ENCODE data around the gene OR4D9. TPM values are rescaled to one million over a fixed set of nuclear protein-coding genes. Genes with fewer than 3 reads are reported as not detected.

The OR4D9 gene
- total RNA-seq = not detected

DNA sequence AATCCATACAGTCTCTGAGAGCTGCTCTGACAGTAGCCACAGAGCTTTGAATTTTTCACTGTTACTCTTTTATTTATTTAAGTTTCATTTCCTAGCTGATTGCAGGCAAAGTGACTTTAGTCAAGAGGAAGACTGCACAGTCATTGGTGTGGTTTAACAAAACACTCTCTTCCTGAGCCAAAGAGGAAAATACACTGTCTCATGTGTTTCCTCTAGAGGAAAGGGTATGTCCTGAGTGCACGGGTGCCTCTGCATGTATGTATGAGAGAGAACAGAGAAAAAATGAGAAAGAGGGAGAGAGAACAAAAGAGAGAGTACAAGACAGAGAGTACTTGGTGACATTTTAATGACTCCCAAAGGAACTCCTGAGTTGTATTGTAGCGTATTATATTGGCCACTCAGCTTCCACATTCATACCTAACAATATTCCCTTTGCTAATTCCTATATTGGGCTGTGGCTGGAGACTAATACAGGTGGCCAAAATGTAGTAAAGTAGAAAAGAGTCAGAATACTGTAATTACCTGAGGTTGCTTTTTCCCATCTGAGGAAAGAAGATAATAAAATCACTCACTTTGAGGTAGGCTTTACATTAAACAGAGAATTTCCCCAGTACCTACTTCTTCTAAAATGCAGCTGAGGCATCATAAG, at the start of gene OR4D9:
TSS of gene OR4D9 (plus strand) at position 599 of the 649 bp plus-strand sequence. CDS start 3,374 bp downstream, outside the sequence.
- no peaks in the 10 kb centered on the region for H3K27me3 ChIP-seq
- H3K4me3 ChIP-seq = no peak within 1 kb of the TSS
- H3K9me3 ChIP-seq = no peaks in the 10 kb centered on the region
- H3K27ac ChIP-seq = peak within 1 kb of the TSS in 3 of 4 donors; percentile 8 to 30 (median 28)
- TF ChIP-seq, protein P1, sequence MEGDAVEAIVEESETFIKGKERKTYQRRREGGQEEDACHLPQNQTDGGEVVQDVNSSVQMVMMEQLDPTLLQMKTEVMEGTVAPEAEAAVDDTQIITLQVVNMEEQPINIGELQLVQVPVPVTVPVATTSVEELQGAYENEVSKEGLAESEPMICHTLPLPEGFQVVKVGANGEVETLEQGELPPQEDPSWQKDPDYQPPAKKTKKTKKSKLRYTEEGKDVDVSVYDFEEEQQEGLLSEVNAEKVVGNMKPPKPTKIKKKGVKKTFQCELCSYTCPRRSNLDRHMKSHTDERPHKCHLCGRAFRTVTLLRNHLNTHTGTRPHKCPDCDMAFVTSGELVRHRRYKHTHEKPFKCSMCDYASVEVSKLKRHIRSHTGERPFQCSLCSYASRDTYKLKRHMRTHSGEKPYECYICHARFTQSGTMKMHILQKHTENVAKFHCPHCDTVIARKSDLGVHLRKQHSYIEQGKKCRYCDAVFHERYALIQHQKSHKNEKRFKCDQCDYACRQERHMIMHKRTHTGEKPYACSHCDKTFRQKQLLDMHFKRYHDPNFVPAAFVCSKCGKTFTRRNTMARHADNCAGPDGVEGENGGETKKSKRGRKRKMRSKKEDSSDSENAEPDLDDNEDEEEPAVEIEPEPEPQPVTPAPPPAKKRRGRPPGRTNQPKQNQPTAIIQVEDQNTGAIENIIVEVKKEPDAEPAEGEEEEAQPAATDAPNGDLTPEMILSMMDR (IDR thresholded peaks at IDR 0.05) = no peak
- no peak for TF ChIP-seq POLR2A (IDR thresholded peaks at IDR 0.05)
- intact Hi-C loops (cut with DNase I) = no loop called here
- WGBS, 2 donors = 17 to 21% methylated on average over 2 of the region's 2 CpGs
- H3K4me1 ChIP-seq = no peaks in the 10 kb centered on the region
- DNase-seq = no peak
- H3K36me3 ChIP-seq = no peaks in the 10 kb centered on the region

DNA sequence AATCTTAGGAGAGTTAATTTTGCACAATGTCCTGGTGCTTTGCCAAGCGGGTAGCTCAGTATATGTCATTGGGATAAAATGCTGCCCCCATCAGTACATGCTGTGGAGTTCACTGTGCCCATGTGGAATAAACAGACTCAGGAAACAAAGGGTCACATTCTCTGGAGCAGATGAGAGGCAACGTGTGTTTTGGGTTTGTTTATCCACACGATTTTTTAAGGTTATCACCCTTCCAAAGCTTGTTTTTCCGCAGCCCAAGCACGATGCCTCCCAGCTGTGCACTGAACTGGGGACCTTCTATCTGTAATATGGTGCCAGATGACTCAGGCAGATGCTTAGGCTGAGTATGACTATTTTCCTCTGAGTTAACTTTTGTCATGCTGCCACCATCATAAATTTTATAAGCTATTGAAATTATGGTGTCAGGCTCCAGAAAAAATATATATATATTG, 48.1 kb upstream of the OR4D9 start:
- no peak overlapping the region for H3K4me3 ChIP-seq
- DNase-seq = no peak
- no peaks in the 10 kb centered on the region for H3K4me1 ChIP-seq
- no peaks in the 10 kb centered on the region for H3K9me3 ChIP-seq
- no peaks in the 10 kb centered on the region for H3K27me3 ChIP-seq
- no peak overlapping the region for H3K27ac ChIP-seq
- no peaks in the 10 kb centered on the region for H3K36me3 ChIP-seq
- 33 to 50% methylated on average over 5 of the region's 5 CpGs for WGBS, 2 donors
- TF ChIP-seq, protein P1 (IDR thresholded peaks at IDR 0.05) = no peak
- no peak for TF ChIP-seq POLR2A (IDR thresholded peaks at IDR 0.05)
- intact Hi-C loops (cut with DNase I) = no loop called here

DNA sequence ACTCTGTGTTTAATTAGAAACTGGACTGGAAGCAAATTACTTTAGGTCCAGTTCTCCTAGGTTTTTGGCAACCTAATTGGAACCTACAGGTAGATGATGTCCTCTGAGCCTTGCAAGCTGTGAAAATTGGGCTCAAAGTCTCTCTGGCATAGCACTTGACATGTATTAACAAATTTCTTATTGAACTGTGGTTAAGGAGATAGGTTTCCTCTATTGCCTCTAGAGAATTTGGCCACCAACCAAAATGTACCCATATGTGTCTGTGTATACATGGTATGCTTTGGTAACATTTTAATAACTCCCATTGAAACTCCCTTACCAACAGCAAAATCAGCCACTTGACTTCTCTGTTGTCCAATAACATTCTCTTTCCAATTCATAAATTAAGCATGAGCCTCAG, 38.3 kb upstream of the OR4D9 start, which contains the start of gene OR4D10:
TSS of gene OR4D10 (plus strand) at position 301 of the 400 bp plus-strand sequence. CDS start 4,115 bp downstream, outside the sequence.
- H3K9me3 ChIP-seq = no peaks in the 10 kb centered on the region
- H3K4me3 ChIP-seq = no peak within 1 kb of the TSS
- TF ChIP-seq POLR2A (IDR thresholded peaks at IDR 0.05) = no peak
- TF ChIP-seq, protein P1 (IDR thresholded peaks at IDR 0.05) = no peak
- H3K27me3 ChIP-seq = no peaks in the 10 kb centered on the region
- intact Hi-C loops (cut with DNase I) = no loop called here
- H3K27ac ChIP-seq = no peak within 1 kb of the TSS
- DNase-seq = no peak
- no peaks in the 10 kb centered on the region for H3K4me1 ChIP-seq
- no peaks in the 10 kb centered on the region for H3K36me3 ChIP-seq

DNA sequence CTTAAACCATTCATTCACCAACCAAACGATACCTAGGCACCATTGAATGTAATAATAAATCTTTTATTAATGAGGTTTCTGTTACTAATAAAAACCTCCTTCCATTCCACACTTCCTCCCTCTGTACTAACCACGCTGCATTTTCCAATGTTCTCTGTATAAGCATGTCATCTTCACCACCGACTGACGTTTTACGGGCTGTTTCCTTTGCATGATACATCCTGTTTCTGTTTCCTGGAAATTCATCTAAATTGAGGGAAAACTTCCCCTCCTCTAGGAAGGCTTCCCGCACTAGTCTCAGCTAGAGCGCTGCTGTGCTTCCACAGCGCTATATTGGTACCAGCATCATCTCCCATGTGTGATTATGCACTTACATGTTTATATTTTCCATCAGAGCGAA, 36.2 kb upstream of the OR4D9 start:
- intact Hi-C loops (cut with DNase I) = no loop called here
- whole genome bisulfite sequencing, 2 donors = 59 to 60% methylated on average over 9 of the region's 9 CpGs
- H3K4me3 ChIP-seq = no peak overlapping the region
- TF ChIP-seq POLR2A (IDR thresholded peaks at IDR 0.05) = no peak
- TF ChIP-seq, protein P1 (IDR thresholded peaks at IDR 0.05) = no peak
- no peaks in the 10 kb centered on the region for H3K27me3 ChIP-seq
- no peaks in the 10 kb centered on the region for H3K9me3 ChIP-seq
- H3K27ac ChIP-seq = no peak overlapping the region
- no peak for DNase-seq
- no peaks in the 10 kb centered on the region for H3K4me1 ChIP-seq
- no peaks in the 10 kb centered on the region for H3K36me3 ChIP-seq

DNA sequence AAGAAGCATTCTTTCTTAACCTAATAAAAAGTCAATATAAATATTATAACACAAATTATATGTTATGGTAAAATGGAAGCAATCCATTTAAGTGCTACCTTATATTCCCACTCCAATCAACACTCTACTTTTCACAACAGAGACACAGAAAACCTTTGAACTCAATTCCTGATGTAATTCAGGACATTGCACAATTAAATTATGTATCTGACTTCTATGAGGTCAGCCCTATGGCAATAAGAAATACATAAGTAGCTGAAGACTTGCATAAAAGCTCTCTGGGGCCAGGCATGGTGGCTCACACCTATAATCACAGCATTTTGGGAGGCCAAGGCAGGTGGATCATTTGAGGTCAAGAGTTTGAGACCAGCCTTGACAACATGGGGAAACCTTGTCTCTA, 31.4 kb upstream of the OR4D9 start:
- no peaks in the 10 kb centered on the region for H3K4me1 ChIP-seq
- no peak for DNase-seq
- intact Hi-C loops (cut with DNase I) = no loop called here
- H3K27ac ChIP-seq = no peak overlapping the region
- H3K27me3 ChIP-seq = no peaks in the 10 kb centered on the region
- no peaks in the 10 kb centered on the region for H3K9me3 ChIP-seq
- TF ChIP-seq, protein P1 (IDR thresholded peaks at IDR 0.05) = no peak
- no peak for TF ChIP-seq POLR2A (IDR thresholded peaks at IDR 0.05)
- no peaks in the 10 kb centered on the region for H3K36me3 ChIP-seq
- H3K4me3 ChIP-seq = no peak overlapping the region

All from esophagus squamous epithelium (tissue), 5 donors.